ENCODE results near the gene LY6G6F.
"Not testable (repeated sequence)": the region's sequence is repeated elsewhere in the genome, so short reads cannot be mapped to it uniquely, and the experiment has no call there.

LY6G6F gene

DNA sequence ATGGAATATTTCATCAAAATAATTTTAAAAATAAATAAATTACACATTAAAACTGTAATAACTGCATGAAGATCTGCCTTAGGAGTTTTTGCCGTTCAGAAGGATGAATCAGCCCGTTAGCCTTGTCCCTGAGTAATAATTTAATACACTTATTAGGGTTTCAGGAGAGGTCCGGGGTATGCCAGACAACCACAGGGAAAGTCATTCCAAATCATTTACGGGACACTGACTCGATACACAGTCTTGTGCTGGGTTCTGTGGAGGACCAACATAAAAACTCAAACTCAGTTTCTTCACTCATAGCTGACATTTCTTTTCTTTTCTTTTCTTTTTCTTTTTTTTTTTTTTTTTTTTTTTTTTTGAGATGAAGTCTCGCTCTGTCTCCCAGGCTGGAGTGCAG, 735 bp upstream of the LY6G6F start:
- DNase-seq, result no peak

GRCh38 chr6:31707701-31708100, 1.0 kb downstream of the LY6G6F start:
- no peak for DNase-seq

DNA sequence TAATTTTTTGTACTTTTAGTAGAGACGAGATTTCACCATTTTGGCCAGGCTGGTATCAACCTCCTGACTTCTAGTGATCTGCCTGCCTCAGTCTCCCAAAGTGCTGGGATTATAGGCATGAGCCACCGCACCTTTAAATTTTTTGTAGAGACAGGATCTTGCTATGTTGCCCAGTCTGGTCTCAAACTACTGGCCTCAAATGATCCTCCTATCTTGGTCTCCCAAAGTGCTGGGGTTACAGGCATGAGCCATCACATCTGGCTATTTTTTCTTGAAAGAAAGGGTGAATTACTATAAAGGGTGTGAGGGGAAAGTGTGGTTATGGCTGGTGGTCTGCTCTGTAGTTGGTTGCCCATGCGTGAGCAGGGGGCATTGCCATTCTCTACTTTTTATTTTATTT, 1.6 kb downstream of the LY6G6F start:
- DNase-seq, result no peak

GRCh38 chr6:31709157-31709556, 2.5 kb downstream of the LY6G6F start:
- not testable (repeated sequence) for DNase-seq

DNA sequence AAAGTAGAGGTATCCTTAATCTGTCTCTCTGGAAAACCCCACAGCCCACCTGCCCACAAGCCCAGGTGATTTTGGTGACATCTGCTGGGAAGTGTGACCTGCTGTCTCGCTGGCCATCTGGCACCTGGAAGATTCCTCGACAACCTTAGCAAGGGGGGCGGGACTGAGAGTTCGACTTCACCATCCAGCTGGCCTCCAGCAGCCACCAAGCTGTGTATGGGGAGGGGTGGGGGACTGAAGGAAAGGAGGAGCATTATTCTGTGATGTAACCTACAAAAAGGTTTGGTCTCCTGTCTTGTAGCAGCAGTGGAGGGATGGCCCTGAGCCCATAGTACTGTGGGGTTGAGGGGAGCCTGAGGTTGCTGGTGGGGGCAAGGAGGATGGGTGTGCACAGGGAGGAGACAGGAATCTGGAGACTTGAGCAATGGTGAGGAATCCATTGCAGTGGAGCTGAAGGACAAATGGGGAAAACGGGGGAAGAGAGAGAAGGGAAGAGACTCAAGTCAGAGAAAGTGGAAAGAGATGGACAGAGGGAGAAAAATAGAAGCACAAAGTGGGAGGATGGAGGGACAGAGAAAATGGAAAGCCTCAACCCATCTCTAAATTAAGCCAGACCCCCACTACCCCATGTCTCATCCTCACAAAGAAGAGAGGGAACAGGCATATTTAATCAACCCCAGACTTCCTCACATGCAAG, 4.0 kb downstream of the LY6G6F start:
- no peak for DNase-seq

- DNase-seq, result peak in 1 of 2 donors; percentile 24
These were observed 4.6 kb downstream of the LY6G6F start for GRCh38 chr6:31711233-31711632.

- DNase-seq, result peak; percentile 28 to 35
These were observed 5.6 kb downstream of the LY6G6F start for GRCh38 chr6:31712296-31712695.

- DNase-seq, result no peak
These were observed 6.8 kb downstream of the LY6G6F start for GRCh38 chr6:31713465-31713864.

DNA sequence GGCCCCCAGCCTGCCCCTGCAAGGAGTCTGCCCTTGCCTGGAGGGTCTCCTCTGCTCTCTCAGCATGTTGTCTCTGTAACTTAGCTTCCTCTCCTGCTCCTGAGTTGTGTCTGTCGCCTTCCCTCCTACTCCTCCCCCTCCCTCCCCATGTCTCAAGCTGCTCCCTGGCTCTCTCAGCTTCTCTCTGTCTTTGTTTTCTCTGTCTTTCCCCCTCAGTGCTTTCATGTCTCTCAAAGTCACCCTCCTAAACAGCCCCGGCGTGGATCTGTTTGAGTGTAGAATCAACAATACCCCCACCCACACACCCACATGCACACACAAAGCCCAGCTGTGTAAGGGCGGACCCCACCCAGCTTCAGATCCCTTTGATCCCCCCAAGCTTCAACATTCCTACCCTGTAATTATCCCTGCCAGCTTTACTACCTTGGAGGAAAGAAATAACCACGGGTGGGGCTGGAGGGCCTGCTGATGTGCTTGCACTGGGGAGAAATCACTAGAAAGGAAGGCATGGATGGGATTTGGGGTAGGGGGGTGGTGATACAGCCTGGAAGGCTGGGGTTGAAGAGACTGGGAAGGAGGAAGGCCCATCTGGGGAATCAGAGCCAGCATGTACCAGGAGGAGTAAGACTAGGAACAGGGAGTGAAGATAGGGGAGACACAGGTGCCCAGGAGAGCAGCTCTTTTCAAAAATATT, 7.5 kb downstream of the LY6G6F start:
- DNase-seq, result no peak

- DNase-seq, result no peak
These were observed 8.6 kb downstream of the LY6G6F start, which contains the start of gene LY6G6D for GRCh38 chr6:31715022-31715958. Gene LY6G6D, plus strand, starts transcription at chr6:31715348. Its CDS starts 8 bp downstream, at chr6:31715356.

- DNase-seq, result no peak
These were observed 11.0 kb downstream of the LY6G6F start for GRCh38 chr6:31717499-31718222.

GRCh38 chr6:31718265-31718664, 11.6 kb downstream of the LY6G6F start:
- no peak for DNase-seq

- no peak for DNase-seq
These were observed 12.3 kb downstream of the LY6G6F start for GRCh38 chr6:31719001-31719400.

DNA sequence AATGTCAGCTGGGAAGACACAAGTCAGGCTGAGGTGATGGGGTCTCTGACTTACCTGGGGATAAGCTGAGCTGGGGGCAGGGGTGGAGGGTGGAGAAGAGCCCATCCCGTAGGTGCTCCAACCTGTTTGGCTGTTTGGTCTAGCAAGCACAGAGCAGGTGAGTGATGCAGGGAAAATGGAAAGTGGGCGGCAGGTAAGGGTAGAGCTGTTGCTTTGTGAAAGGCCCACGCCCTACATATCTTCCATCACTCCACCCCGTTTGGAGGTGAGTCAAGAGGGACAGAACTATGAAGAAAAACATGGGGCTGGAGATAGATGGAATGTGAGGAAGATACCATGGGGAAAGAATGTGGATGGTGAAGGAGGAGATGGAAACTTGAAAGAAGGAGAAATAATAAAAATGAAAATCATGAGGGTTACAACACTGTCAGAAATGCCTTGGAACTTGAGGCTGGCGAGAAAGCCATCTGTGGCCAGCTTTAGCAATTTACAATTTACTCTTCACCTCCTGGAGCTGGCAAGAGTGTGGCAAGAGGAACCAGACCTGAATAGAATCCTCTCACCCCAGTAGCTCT, 13.6 kb downstream of the LY6G6F start:
- DNase-seq, result no peak

GRCh38 chr6:31721351-31722020, 14.8 kb downstream of the LY6G6F start, which contains the start of gene LY6G6C:
Gene LY6G6C, minus strand, starts transcription at chr6:31721746. Its CDS starts 67 bp downstream, at chr6:31721679.
- DNase-seq, result no peak

- DNase-seq, result no peak
These were observed 15.5 kb downstream of the LY6G6F start for GRCh38 chr6:31722173-31722572.

DNA sequence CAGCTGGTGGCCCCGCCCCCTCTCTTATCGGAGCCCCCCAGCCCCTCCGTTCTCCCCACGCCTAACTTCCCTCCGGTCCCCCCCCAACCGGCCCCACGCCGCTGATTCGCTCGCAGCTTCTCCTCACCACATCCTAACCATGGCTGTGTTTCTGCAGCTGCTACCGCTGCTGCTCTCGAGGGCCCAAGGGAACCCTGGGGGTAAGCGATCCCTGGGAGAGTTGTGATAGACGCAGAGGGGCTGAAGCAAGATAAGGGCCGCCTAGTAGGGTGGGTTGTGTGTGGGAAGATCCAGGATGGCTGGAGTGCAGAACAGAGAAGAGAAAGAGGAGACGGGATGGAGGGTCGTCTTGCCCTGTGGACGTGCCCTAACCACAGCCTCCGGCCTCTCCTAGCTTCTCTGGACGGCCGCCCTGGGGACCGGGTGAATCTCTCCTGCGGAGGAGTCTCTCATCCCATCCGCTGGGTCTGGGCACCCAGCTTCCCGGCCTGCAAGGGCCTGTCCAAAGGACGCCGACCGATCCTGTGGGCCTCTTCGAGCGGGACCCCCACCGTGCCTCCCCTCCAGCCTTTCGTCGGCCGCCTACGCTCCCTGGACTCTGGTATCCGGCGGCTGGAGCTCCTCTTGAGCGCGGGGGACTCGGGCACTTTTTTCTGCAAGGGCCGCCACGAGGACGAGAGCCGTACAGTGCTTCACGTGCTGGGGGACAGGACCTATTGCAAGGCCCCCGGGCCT, 16.7 kb downstream of the LY6G6F start, which contains the start of gene MPIG6B:
TSS of gene MPIG6B (plus strand) at position 129 of the 735 bp plus-strand sequence. CDS start at position 140, 11 bp downstream.
- DNase-seq, result no peak

DNA sequence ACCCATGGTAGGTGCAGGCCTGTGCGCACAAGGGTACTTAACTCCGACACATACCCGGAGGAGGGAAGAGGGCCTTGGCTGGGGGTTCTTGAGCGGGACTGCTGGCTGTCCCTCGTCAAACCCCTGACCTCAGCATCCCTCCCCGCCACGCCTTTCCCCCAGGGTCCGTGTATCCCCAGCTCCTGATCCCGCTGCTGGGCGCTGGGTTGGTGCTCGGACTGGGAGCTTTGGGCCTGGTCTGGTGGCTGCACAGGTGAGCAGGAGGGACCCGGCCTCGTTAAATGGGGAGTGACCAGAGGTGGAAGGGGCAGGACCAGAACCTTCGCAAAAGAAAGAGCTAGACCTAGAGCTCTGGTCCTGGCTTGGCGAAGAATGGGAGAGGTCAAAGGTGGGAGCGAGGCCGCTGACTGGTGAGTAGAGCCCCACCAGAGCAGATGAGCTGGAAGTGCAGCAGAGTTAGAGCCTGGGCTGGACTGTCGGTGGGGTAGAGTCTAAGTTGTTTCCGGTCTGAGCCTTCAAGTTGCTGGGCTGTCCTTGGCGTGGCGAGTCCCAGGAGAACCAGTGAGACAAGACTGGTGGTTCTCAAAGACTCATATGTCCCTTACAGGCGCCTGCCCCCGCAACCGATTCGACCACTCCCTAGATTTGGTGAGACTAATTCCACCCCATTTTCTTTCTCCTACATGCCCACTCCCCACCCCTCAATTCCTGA, 17.5 kb downstream of the LY6G6F start:
- DNase-seq, result no peak

GRCh38 chr6:31725502-31726350, 19.1 kb downstream of the LY6G6F start:
- DNase-seq, result no peak

All from CD4-positive, alpha-beta T cell treated with Interleukin-4 for 1 hour (primary cell).